Renal cortex interstitium (tissue), 11 donors: Measurements from ENCODE around the gene SP1. TPM values are rescaled to one million over a fixed set of nuclear protein-coding genes. Genes with fewer than 3 reads are reported as not detected.
"Not testable (repeated sequence)": the region's sequence is repeated elsewhere in the genome, so short reads cannot be mapped to it uniquely, and the experiment has no call there.

ENCODE experiments used
- DNase-seq, 11 donors: peaks; one replicate each; pipeline ENCODE4 v3.0.0-alpha.2; 2013; ENCODE audit warnings: low read depth in 9 of 11, low spot score in 4 of 11; ENCODE audit errors: extremely low read depth in 1 of 11
- polyA plus RNA-seq, 3 donors: library from polyadenylated mRNA; unstranded; fragments of 120-200 nt; gene quantifications; one replicate each; pipeline ENCODE4 v1.2.1, GENCODE V29; 2013; ENCODE audit not compliant: insufficient read length in 3 of 3

Gene SP1
- polyA plus RNA-seq, 3 donors: 74.4 to 86.0 (median 83.6) TPM

DNA sequence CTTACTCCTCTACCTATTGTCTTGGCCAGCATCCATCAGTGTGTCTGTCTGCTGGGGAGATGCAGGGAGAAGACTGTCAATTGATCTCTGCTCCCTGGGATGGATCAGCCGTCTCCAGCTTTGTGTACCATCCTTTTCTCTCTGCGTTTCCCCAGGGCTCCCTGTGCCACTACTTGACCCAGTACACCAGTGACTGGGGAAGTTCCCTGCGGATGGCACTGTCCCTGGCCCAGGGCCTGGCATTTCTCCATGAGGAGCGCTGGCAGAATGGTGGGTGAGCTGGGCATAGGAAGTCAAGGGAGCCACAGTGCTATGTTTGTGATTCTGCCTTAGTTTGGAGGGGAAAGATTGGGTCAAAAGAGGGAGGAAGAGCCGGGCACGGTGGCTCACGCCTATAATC is 48.8 kb downstream of the SP1 start:
- DNase-seq: no peak

DNA sequence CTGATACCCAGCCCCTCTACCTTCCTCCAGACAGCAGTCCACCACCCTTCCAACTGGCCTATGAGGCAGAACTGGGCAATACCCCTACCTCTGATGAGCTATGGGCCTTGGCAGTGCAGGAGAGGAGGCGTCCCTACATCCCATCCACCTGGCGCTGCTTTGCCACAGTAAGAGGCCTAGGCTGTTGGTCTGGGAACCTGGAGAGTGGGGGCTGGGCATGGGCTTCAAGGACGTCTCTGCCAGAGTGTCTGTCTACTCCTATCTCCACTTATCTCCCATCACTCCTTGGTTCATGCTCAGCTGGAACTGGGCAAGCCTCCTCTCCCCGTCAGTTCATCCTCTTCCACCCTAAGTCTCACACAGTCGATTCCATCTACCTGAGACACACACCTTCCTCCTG is 50.1 kb downstream of the SP1 start:
- no peak for DNase-seq

DNA sequence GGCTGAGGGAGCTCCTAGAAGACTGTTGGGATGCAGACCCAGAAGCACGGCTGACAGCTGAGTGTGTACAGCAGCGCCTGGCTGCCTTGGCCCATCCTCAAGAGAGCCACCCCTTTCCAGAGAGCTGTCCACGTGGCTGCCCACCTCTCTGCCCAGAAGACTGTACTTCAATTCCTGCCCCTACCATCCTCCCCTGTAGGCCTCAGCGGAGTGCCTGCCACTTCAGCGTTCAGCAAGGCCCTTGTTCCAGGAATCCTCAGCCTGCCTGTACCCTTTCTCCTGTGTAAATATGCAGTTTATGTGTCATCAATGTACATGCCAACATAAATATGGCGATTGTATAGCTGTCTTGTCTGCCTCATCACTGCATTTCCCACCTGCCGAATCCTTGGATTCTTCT is 51.2 kb downstream of the SP1 start:
- DNase-seq: no peak

DNA sequence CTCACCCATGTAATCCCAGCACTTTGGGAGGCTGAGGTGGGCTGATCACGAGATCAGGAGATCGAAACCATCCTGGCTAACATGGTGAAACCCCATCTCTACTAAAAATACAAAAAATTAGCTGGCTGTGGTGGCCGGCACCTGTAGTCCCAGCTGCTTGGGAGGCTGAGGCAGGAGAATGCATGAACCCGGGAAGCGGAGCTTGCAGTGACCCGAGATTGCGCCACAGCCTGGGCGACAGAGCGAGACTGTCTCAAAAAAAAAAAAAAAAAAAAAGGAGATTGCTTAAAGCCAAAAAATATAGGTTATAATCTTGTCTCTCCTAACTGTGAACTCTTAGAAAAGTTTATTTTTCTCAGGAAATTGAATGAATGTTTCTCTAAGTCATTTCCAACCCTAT is 55.4 kb downstream of the SP1 start:
- DNase-seq: not testable (repeated sequence)

DNA sequence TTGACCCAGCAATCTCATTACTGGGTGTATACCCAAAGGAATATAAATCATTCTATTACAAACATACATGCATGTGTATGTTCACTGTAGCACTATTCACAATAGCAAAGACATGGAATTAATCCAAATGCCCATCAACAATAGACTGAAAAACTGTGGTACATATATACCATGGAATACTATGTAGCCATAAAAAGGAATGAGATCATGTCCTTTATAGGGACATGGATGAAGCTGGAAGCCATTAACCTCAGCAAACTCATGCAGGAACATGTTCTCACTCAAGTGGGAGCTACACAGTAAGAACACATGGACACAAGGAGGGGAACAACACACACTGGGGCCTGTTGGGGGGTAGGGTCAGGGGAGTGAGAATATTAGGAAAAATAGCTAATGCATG is 59.6 kb downstream of the SP1 start:
- not testable (repeated sequence) for DNase-seq

DNA sequence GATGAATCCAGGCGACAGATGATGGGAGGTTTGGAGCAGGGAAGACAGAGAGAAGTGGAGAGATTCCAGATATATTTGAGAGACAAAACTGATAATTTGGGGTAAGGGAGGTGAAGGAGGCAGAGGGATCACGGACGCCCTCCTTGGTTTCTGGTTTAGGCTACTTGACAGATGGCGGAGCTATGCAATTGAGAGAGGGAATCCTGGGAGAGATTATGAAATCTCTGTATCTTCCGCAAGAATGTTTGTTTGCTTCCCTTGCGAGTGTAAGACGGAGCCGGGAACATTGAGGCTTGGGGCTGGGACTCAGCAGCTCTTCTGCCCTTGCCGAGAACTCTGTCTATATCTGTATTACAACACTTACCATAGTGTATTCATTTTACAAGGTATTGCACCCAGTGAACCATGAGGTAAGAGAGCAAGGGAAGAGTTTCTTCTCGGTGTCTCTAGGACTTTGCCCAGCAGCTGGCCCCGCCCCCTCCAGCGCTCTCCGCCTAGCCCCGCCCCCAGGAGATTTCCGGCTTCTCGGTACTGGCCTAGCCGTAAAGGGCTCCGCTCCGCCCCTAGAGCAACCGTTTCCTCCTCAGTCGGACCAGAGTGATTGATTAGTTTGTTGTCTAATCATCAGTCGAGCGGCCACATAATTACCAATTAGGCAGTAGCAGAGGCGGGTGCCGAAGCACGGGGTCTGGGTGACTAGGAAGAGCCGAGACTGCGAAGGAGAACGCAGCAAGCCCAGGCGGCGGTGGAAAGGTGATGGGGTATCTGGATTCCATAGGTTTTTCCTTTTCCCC is 61.3 kb downstream of the SP1 start, which contains the start of gene PRR13:
Gene PRR13 (plus strand): TSS at position 695 of the 794 bp plus-strand sequence. CDS start 981 bp downstream, outside the sequence.
- DNase-seq: peak; percentile 91 to 99 (median 97)

DNA sequence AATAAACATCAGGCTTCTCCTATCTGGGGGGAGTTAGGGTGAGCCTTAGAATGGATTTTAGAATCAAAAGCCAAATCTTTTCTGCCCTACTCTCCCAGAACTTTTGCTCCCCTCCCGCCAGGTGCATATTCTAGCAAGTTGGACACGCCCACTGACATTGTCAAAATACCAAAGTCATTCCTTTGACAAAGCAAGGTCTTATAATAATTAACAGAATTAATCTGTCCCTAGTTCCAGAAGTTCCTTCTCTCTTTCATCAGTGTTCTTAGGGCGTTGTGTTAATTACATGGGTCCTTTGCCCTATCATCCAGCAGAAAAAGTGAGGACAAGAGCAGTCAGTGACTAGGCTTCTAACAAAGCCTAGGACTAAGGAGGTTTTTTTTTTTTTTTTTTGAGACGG is 64.0 kb downstream of the SP1 start:
- peak in 1 of 11 donors; percentile 37 for DNase-seq

DNA sequence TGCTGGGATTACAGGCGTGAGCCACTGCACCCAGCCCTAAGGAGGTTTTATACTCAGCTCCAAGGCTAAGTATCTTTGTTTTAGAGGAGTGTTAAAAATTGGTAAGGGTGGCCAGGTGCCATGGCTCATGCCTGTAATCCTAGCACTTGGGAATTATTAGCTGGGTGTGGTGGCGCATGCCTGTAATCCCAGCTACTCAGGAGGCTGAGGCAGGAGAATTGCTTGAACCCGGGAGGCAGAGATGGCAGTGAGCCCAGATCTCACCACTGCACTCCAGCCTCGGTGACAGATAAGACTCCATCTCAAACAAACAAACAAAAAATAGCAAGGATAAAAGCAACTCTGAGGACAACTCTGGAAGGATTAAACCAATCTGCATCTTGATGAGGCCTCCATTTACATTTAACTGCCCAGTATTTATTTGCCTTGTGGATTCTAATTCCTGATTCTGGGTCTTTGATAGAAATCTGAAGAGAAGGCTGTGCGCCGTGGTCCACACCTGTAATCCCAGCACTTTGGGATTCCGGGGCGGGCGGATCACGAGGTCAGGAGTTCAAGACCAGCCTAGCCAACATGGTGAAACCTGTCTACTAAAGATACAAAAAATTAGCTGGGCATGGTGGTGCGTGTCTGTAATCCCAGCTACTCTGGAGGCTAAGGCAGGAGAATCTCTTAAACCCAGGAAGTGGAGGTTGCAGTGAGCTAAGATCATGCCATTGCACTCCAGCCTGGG is 64.8 kb downstream of the SP1 start:
- not testable (repeated sequence) for DNase-seq

DNA sequence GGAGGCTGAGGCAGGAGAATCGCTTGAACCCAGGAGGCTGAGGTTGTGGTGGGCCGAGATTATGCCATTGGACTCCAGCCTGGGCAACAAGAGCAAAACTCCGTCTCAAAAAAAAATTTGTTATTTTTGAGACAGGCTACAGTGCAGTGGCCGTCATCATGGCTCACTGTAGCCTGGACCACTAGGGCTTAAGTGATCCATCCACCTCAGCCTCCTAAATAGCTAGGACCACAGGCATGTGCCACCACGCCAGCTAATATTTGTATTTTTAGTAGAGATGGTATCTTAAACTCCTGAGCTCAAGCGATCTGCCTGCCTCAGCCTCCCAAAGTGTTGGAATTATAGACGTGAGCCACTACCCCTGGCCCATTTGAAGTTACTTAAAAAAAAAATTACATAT is 71.0 kb downstream of the SP1 start:
- DNase-seq: no peak

DNA sequence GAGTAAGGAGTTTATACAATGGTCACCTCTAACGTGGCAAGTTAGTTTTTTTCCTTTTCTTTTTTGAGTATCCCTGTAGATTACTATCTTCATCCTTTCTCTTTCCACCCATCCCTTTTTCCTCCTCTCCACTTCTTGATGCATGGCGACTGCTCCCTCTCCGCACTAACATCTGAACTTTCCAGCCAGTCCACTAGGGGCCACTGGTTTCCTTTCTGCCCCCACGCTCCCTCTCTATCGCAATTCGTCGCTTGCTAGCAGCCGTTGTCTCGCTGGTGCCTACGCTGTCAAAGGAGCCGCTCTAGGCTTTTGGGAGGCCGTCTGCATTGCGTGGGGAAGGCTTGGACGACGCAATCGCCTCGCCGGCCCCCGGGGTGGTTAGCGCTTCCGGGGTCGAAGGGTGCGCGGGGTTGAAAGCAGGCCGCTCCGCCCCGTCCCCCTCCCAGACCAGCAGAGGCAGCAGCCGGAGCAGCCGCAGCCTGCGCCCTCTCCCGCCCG is 71.7 kb downstream of the SP1 start, which contains the start of gene PCBP2:
Gene PCBP2 (plus strand): TSS at position 442 of the 498 bp plus-strand sequence. CDS start 2,699 bp downstream, outside the sequence.
- peak; percentile 92 to 99 (median 98) for DNase-seq

DNA sequence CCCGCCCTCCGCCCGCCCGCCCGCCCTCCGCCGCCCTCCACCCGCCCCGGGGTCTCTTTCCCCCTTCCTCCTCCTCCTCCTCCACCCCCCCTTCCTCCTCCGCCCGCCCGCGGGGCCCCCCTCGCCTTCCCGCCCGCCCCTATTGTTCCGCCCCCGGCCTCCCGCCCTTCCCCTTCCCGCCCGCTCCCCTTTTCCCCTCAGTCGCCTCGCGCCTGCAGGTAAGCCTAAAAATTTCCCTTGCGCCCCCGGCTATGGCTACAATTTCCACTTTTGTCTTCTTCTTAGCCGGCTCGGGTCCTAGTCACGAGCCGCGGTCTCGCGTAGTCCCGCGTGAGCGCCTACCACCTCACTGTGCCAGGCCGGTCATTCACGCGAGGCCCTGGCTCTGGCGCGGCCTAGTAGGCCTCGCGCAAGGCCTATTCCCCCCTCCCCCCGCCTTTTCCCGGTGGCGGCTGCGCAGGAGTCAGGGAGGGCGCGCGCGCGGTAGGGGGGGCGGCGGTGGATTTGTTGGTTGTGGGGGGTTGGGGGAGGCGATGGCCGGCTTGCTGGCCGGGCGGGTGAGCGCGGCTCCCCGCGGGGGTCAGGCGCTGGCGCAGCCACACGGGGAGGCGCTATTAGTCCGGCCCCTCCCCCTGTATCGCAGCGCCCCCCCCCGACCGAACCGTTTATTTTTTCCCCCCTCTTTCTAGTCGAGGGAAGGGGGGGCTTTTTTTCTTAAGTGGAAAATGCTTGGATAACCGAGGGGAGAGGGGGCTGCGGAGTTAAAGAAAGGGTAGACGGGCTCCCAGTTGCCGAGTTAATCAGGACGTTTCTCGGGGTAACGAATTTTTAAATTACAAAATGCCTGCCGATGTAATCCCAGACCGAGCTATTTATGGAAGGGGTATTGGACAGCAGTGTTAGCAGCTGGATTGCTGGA is 72.4 kb downstream of the SP1 start:
- peak; percentile 57 to 84 (median 77) for DNase-seq

DNA sequence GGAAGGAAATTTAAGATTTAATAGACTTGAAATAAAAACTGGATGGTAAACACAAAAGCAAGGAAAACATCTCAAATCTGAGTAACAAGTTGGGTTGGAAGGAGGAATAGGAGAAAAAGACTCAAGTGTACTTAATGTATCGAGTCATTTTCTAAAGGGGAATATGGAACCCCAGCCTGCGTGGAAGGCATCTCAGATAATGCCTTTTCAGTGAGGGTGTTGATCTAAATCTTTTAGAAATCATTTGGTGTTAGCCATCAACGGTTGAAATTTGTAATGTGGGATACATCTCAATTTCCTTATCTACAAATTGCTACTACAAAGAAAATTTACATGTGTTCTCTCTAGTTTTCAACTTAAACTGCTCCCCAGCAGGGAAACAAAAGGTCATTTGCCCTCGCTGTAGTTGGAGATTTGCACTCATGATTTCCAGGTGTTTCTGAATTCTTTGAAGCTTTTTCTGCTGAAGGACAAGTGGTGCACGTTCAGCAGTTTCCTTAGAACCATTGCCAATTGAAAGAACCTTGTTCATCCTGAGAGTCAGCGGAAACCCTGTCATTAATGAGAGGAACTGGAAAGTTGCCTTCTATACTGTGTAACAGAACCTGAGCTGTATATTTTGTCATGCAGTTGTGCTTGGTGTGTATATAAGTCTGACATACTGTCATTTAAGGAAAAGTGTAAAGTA is 74.1 kb downstream of the SP1 start:
- DNase-seq: no peak

DNA sequence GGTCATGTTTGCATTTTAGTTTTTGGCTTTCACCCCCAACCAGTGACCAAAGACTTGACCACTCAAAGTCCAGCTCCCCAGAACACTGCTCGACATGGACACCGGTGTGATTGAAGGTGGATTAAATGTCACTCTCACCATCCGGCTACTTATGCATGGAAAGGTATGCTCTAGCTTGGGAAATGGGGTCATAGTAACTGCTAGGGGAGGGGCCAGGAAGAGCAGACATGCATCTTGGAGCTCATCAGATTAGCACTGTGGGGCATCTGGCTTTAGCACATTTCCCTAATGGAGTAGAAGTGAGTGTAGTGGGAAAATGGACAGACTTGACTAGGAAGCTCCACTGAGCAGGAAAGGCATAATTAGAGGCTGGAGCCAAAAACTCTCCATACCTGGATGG is 74.7 kb downstream of the SP1 start:
- no peak for DNase-seq

DNA sequence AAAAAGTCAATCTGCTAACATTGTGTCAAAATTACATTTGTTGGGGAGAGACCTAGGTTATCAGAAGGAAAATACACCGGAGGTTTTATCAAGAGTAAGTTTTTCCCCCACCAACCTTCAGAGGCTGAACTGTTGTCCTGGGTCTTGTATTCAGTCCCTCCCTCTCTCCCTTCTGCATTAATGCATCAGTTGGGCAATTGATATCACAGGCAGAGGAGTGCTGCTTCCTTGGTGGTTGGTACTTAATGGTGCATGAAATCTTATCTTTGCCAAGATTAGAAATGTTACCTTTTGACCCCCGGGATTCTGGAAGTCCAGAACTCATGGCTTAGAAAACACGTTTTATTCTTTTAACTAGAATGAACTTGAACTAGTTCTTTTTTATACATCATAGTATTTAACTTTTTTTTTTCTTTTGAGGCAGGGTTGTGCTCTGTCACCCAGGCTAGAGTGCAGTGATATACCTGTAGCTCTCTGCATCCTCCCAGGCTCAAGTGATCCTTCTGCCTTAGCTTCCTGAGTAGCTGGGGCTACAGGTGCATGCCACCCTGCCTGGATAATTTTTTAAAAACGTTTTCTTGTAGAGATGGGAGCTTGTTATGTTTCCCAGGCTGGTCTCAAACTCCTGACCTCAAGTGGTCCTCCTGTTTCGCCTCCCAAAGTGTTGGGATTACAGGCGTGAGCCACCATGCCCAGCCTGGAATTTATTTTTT is 76.8 kb downstream of the SP1 start:
- DNase-seq: no peak

DNA sequence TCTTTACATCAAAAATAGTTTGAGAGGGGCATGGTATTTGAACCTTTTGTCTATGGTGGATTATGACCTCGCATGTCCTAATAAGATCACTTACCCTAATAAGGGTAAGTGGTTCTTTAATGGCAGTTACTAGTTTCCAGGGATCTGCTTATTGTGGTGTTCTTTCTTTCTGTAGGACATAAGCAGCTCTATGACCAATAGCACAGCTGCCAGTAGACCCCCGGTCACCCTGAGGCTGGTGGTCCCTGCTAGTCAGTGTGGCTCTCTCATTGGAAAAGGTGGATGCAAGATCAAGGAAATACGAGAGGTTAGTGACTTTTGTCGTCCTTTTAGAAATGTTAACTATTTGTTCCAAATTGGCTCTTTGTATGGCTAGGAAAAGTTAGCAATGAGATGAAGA is 79.1 kb downstream of the SP1 start:
- DNase-seq: no peak

DNA sequence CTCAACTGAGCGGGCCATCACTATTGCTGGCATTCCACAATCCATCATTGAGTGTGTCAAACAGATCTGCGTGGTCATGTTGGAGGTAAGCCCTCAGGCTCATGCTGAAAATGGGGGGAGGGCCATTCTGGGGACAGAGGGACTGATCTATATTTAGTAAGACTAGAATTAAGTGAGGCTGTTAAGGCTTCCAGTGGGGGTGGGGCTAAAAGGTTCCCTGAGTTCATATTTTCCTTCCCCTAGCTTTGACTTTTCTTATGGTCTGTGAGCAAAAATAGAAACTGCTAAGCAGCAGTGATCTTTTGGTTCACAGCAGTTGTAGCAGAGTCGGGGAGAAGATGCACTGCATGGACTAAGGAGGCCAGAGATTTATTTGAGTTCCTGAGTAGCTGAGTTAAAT is 81.1 kb downstream of the SP1 start:
- DNase-seq: no peak

DNA sequence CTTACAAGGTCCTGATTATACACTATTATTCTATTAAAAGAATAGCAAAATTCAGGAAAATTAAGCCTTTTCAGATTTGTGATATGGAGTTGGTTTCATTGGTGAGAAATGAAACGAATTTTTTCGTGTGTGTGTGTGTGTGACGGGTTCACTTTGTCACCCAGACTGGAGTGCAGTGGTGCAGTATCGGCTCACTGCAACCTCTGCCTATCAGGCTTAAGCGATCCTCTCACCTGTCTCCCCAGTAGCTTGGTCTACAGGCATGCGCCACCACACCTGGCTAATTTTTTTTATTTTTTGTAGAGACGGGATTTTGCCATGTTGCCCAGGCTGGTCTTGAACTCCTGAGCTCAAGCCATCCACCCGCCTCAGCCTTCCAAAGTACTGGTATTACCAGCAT is 81.6 kb downstream of the SP1 start:
- DNase-seq: no peak

DNA sequence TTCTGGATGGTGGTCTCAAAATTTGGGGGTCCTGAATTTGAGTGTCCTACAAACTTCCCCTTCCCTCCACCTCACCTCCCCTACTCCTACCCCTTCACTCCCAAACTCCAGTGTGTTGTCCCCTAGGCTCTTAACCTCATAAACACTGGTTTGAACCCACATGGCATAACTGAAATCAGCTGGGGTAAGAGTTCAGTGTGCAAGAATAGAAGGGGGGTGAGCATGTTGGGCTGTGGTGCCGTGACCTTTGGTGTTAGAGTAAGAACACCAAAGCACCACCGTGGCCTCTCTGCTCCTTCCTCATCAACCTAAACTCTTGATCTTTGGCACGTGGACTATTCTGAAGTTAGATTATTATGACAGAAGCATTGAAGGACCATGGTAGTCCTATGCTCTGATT is 83.0 kb downstream of the SP1 start:
- no peak for DNase-seq
